Mesothelial cell of epicardium (in vitro differentiated cells): ENCODE results near the gene NRAS. TPM values are rescaled to one million over a fixed set of nuclear protein-coding genes. Genes with fewer than 3 reads are reported as not detected.

Experiments used
- DNase-seq, 2 experiments: peaks; one replicate each; pipeline ENCODE4 v3.0.0; 2021; ENCODE audit warnings: low spot score in 2 of 2; ENCODE audit not compliant: unreplicated experiment in 2 of 2
- H3K27ac Mint-ChIP-seq: 2 replicates; pipeline ENCODE4 v1.8.0; 2021; ENCODE audit warnings: mixed read lengths
- H3K27me3 Mint-ChIP-seq: 2 replicates; pipeline ENCODE4 v1.8.0; 2021; ENCODE audit warnings: low read depth, mixed read lengths
- H3K36me3 Mint-ChIP-seq: 2 replicates; pipeline ENCODE4 v1.8.0; 2021; ENCODE audit warnings: mixed read lengths
- H3K4me1 Mint-ChIP-seq: 2 replicates; pipeline ENCODE4 v1.8.0; 2021; ENCODE audit warnings: mixed read lengths
- H3K4me3 Mint-ChIP-seq: 2 replicates; pipeline ENCODE4 v1.8.0; 2021; ENCODE audit warnings: mild to moderate bottlenecking, moderate library complexity, mixed read lengths
- H3K9me3 Mint-ChIP-seq: 2 replicates; pipeline ENCODE4 v1.8.0; 2021; ENCODE audit warnings: mixed read lengths
- total RNA-seq: library from RNA; stranded (reverse); gene quantifications from 3 replicates; pipeline ENCODE4 v1.2.1, GENCODE V29; 2021
- TF ChIP-seq, protein P1 (sequence below): fragments of 200-600 bp; sonication (generic); IDR thresholded peaks from one replicate; pipeline ENCODE4 v1.5.0; 2021; ENCODE audit warnings: antibody characterized with exemption; ENCODE audit not compliant: unreplicated experiment

NRAS gene
- total RNA-seq, 1 donor from 2014 or later = 39.8 TPM

GRCh38 chr1:114749835-114750234 is 33.3 kb upstream of the NRAS start:
- peaks cover 9% of the 10 kb centered on the region for H3K36me3 Mint-ChIP-seq

GRCh38 chr1:114746450-114747121 is 30.0 kb upstream of the NRAS start:
- Mint-ChIP-seq H3K4me1 (peaks cover 17% of the 10 kb centered on the region), H3K9me3 (no peaks in the 10 kb centered on the region), H3K27me3 (no peaks in the 10 kb centered on the region), H3K27ac (no peak overlapping the region), H3K36me3 (peaks cover 22% of the 10 kb centered on the region), H3K4me3 (no peak overlapping the region)
- TF ChIP-seq, protein P1, sequence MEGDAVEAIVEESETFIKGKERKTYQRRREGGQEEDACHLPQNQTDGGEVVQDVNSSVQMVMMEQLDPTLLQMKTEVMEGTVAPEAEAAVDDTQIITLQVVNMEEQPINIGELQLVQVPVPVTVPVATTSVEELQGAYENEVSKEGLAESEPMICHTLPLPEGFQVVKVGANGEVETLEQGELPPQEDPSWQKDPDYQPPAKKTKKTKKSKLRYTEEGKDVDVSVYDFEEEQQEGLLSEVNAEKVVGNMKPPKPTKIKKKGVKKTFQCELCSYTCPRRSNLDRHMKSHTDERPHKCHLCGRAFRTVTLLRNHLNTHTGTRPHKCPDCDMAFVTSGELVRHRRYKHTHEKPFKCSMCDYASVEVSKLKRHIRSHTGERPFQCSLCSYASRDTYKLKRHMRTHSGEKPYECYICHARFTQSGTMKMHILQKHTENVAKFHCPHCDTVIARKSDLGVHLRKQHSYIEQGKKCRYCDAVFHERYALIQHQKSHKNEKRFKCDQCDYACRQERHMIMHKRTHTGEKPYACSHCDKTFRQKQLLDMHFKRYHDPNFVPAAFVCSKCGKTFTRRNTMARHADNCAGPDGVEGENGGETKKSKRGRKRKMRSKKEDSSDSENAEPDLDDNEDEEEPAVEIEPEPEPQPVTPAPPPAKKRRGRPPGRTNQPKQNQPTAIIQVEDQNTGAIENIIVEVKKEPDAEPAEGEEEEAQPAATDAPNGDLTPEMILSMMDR = no peak
- DNase-seq = no peak

More at GRCh38 chr1:114749835-114750234, 33.3 kb upstream of the NRAS start:
- DNase-seq = no peak
- Mint-ChIP-seq H3K27me3 (no peaks in the 10 kb centered on the region), H3K27ac (no peak overlapping the region), H3K9me3 (no peaks in the 10 kb centered on the region), H3K4me1 (peaks cover 39% of the 10 kb centered on the region), H3K4me3 (no peak overlapping the region)
- TF ChIP-seq, protein P1 = no peak

- no peaks in the 10 kb centered on the region for H3K27me3 Mint-ChIP-seq
- H3K27ac Mint-ChIP-seq = no peak overlapping the region
- H3K4me3 Mint-ChIP-seq = no peak overlapping the region
- peaks cover 6% of the 10 kb centered on the region for H3K4me1 Mint-ChIP-seq
- DNase-seq = no peak
- TF ChIP-seq, protein P1 = no peak
- H3K36me3 Mint-ChIP-seq = peaks cover 26% of the 10 kb centered on the region
- H3K9me3 Mint-ChIP-seq = no peaks in the 10 kb centered on the region
Observed at GRCh38 chr1:114745291-114745690, 28.7 kb upstream of the NRAS start.

GRCh38 chr1:114741963-114742746 is 25.6 kb upstream of the NRAS start:
- no peaks in the 10 kb centered on the region for H3K4me1 Mint-ChIP-seq
- H3K27me3 Mint-ChIP-seq = no peaks in the 10 kb centered on the region
- no peak overlapping the region for H3K27ac Mint-ChIP-seq
- no peak for DNase-seq
- H3K36me3 Mint-ChIP-seq = peaks cover 35% of the 10 kb centered on the region
- TF ChIP-seq, protein P1 = no peak
- no peaks in the 10 kb centered on the region for H3K9me3 Mint-ChIP-seq
- H3K4me3 Mint-ChIP-seq = no peak overlapping the region

DNA sequence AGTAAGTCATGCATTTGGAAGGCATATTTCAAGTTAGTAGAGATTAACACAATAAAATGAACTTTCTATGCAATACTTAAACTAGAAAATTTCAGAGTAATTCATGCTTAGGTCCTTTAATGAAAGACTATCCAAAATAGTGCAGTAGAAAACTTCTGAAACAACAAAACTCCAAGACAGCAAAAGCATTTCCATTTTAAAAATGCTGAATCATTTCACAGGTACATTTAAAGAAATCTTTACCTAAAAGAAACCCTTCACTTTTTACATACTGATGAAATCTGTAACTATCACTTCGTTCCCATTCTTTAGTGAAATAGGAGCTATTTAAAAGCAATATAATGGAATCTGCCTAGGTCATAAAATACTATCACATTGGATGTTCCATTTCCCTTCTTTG is 23.8 kb upstream of the NRAS start:
- H3K4me1 Mint-ChIP-seq = no peaks in the 10 kb centered on the region
- TF ChIP-seq, protein P1 = no peak
- H3K27ac Mint-ChIP-seq = peak overlapping the region; percentile 14
- peaks cover 48% of the 10 kb centered on the region for H3K36me3 Mint-ChIP-seq
- no peaks in the 10 kb centered on the region for H3K27me3 Mint-ChIP-seq
- no peak for DNase-seq
- no peak overlapping the region for H3K4me3 Mint-ChIP-seq
- no peaks in the 10 kb centered on the region for H3K9me3 Mint-ChIP-seq
